ENCODE results near the gene MEGF11.

- TF ChIP-seq EZH2 (IDR thresholded peaks at IDR 0.05) (no peak), POLR2AphosphoS5 (IDR thresholded peaks at IDR 0.05; ENCODE audit: borderline replicate concordance, low read depth, low read length) (no peak)
Observed at GRCh38 chr15:65918357-65918920, 335.1 kb downstream of the MEGF11 start.
